HepG2 (cell line): ENCODE measurements around the gene GNAL. TPM values are rescaled to one million over a fixed set of nuclear protein-coding genes. Genes with fewer than 3 reads are reported as not detected.

Source experiments
- CTCF ChIP-seq: sonication (generic); formaldehyde crosslinking; IDR thresholded peaks from 2 replicates; pipeline ENCODE4 v1.5.0; 2020; ENCODE audit warnings: mild to moderate bottlenecking, missing genetic modification reagents, moderate library complexity
- DZIP1 ChIP-seq: sonication (generic); formaldehyde crosslinking; IDR thresholded peaks from 2 replicates; pipeline ENCODE4 v1.5.0; 2020; ENCODE audit warnings: mild to moderate bottlenecking, missing genetic modification reagents
- EED ChIP-seq: sonication (generic); formaldehyde crosslinking; IDR thresholded peaks from 2 replicates; pipeline ENCODE4 v1.5.0; 2020; ENCODE audit warnings: mild to moderate bottlenecking, missing genetic modification reagents
- ELF3 ChIP-seq: IDR thresholded peaks from 2 replicates; pipeline ENCODE4 v1.6.1; 2016; ENCODE audit warnings: missing genetic modification reagents, missing compliant biosample characterization
- ETV6 ChIP-seq: sonication (generic); formaldehyde crosslinking; conservative IDR thresholded peaks from 2 replicates; pipeline ENCODE4 v1.4.0; 2020; ENCODE audit warnings: missing genetic modification reagents
- FOXM1 ChIP-seq: sonication (generic); formaldehyde crosslinking; IDR thresholded peaks from 2 replicates; pipeline ENCODE4 v1.5.0; 2020; ENCODE audit warnings: missing genetic modification reagents
- FOXP1 ChIP-seq, 2 experiments: fragments of 450-650 bp in 1 of 2; IDR thresholded peaks; 2 replicates each; pipeline ENCODE4 v1.6.1; 2017 to 2018; ENCODE audit warnings: antibody characterized with exemption in 1 of 2
- FOXP4 ChIP-seq: sonication (generic); formaldehyde crosslinking; IDR thresholded peaks from 2 replicates; pipeline ENCODE4 v1.4.0; 2020; ENCODE audit warnings: missing genetic modification reagents
- GTF2F1 ChIP-seq: fragments of 150-350 bp; IDR thresholded peaks from 2 replicates; pipeline ENCODE4 v1.6.1; 2014; ENCODE audit warnings: low read length
- MED1 ChIP-seq: sonication (generic); formaldehyde crosslinking; IDR thresholded peaks from 2 replicates; pipeline ENCODE4 v1.4.0; 2020; ENCODE audit warnings: missing genetic modification reagents
- NR2F6 ChIP-seq, 2 experiments: IDR thresholded peaks; 2 replicates each; pipeline ENCODE4 v1.6.1; 2016; ENCODE audit warnings: antibody characterized with exemption in 1 of 2, mild to moderate bottlenecking in 1 of 2
- RBFOX2 ChIP-seq: fragments of 200-400 bp; formaldehyde crosslinking; IDR thresholded peaks from 2 replicates; pipeline ENCODE4 v1.6.1; 2017; ENCODE audit warnings: low read depth, mild to moderate bottlenecking, low read length
- SOX13 ChIP-seq, 3 experiments: fragments of 450-650 bp in 1 of 3; sonication (generic) in 1 of 3; formaldehyde crosslinking in 1 of 3; IDR thresholded peaks in 2 of 3; conservative IDR thresholded peaks in 1 of 3; 2 replicates each; pipeline versions ENCODE4 v1.5.0 to v1.6.1; 2016 to 2020; ENCODE audit warnings: antibody characterized with exemption in 1 of 3, mild to moderate bottlenecking in 1 of 3, missing compliant biosample characterization in 1 of 3, missing genetic modification reagents in 1 of 3, moderate library complexity in 1 of 3
- TOPORS ChIP-seq: sonication (generic); formaldehyde crosslinking; IDR thresholded peaks from 2 replicates; pipeline ENCODE4 v1.8.0; 2023; ENCODE audit warnings: mild to moderate bottlenecking, missing genetic modification reagents
- ZFAT ChIP-seq: sonication (generic); formaldehyde crosslinking; conservative IDR thresholded peaks from 2 replicates; pipeline ENCODE4 v1.8.1; 2023; ENCODE audit warnings: missing genetic modification reagents, inconsistent platforms
- ZFY ChIP-seq: sonication (generic); formaldehyde crosslinking; IDR thresholded peaks from 2 replicates; pipeline ENCODE4 v1.4.0; 2020; ENCODE audit warnings: missing genetic modification reagents
- ZKSCAN1 ChIP-seq: fragments of 150-350 bp; IDR thresholded peaks from 2 replicates; pipeline ENCODE4 v1.6.1; 2014; ENCODE audit warnings: low read length
- ZNF235 ChIP-seq: sonication (generic); formaldehyde crosslinking; IDR thresholded peaks from 2 replicates; pipeline ENCODE4 v1.8.1; 2023; ENCODE audit warnings: mild to moderate bottlenecking, missing genetic modification reagents, borderline replicate concordance
- ZNF431 ChIP-seq: sonication (generic); formaldehyde crosslinking; IDR thresholded peaks from 2 replicates; pipeline ENCODE4 v1.9.0; 2022; ENCODE audit warnings: missing genetic modification reagents, low read depth, mild to moderate bottlenecking, borderline replicate concordance
- ZNF776 ChIP-seq: sonication (generic); formaldehyde crosslinking; IDR thresholded peaks from 2 replicates; pipeline ENCODE4 v1.4.0; 2020; ENCODE audit warnings: mild to moderate bottlenecking, missing genetic modification reagents
- polyA plus RNA-seq, 8 experiments: library from polyadenylated mRNA; depleted of rRNA in 3 of 8; stranded (reverse) in 7 of 8; unstranded in 1 of 8; fragments of >200 nt; fragmentation: Illumina TruSeq in 4 of 8; extraction: Trizol in 4 of 8; gene quantifications; 2 replicates each; pipeline versions ENCODE4 v1.2.1 to v1.2.3, GENCODE V29; 2011 to 2016; ENCODE audit warnings: low read depth in 4 of 8, missing spikeins in 1 of 8, mixed read lengths in 1 of 8; ENCODE audit not compliant: insufficient read depth in 1 of 8
- total RNA-seq, 5 experiments: library from RNA; depleted of rRNA; stranded (reverse); fragments of >200 nt; fragmentation: Illumina TruSeq; extraction: Trizol; gene quantifications; 2 replicates each; pipeline ENCODE4 v1.2.3, GENCODE V29; 2016; ENCODE audit warnings: low read depth in 1 of 5
- TF ChIP-seq, protein P1 (sequence below): sonication (generic); formaldehyde crosslinking; IDR thresholded peaks from 2 replicates; pipeline ENCODE4 v1.5.1; 2020; ENCODE audit warnings: missing genetic modification reagents, mild to moderate bottlenecking, borderline replicate concordance
- TF ChIP-seq, protein P2 (sequence below): IDR thresholded peaks from 2 replicates; pipeline ENCODE4 v1.6.1; 2016

The GNAL gene
- total and polyA plus RNA-seq, 2 of the 13 experiments (the other 11 are each of a cell fraction or from before 2014, with no cell fraction given): 0.87 to 1.4 TPM

DNA sequence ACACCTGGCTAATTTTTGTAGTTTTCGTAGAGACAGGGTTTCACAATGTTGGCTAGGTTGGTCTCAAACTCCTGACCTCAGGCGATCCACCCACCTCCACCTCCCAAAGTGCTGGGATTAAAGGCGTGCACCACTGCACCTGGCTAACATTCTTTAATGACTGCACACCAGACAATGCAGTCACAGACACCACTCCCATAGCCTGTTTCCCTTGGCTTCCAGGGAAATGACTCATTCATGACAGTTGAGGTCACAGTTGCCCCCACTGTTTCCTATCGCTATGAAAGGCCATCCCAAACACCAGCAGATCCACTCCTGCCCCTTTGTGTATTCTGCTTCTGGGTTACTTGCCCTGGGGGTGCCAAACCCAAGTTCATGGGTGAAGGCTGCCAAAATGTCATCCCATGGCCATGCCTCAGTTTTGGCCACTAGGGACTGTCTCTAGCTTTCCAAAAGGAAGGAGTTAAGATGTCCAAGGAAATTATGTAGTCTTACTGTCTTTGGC is 170.9 kb downstream of the GNAL start (continued):
- TF ChIP-seq, protein P1, sequence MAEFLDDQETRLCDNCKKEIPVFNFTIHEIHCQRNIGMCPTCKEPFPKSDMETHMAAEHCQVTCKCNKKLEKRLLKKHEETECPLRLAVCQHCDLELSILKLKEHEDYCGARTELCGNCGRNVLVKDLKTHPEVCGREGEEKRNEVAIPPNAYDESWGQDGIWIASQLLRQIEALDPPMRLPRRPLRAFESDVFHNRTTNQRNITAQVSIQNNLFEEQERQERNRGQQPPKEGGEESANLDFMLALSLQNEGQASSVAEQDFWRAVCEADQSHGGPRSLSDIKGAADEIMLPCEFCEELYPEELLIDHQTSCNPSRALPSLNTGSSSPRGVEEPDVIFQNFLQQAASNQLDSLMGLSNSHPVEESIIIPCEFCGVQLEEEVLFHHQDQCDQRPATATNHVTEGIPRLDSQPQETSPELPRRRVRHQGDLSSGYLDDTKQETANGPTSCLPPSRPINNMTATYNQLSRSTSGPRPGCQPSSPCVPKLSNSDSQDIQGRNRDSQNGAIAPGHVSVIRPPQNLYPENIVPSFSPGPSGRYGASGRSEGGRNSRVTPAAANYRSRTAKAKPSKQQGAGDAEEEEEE (CRISPR knock-in tag): no peak
- TF ChIP-seq ETV6 (CRISPR knock-in tag): no peak
- no peak for TF ChIP-seq GTF2F1
- no peak for TF ChIP-seq SOX13 (IDR thresholded peaks at IDR 0.05)
- peak in 1 of 2 experiments; percentile 48; a peak in 1 of 4 replicates for TF ChIP-seq SOX13 (CRISPR knock-in tag; conservative IDR thresholded peaks at IDR 0.05 in 1 of 2, IDR thresholded peaks at IDR 0.05 in 1 of 2)
- TF ChIP-seq CTCF (CRISPR knock-in tag): 0 out of 2 replicates have a peak, but pooled peaks have one; percentile 14
- no peak for TF ChIP-seq DZIP1 (CRISPR knock-in tag)
- TF ChIP-seq RBFOX2: no peak
- no peak for TF ChIP-seq ZFAT
- no peak for TF ChIP-seq EED (CRISPR knock-in tag)
- TF ChIP-seq FOXP4 (CRISPR knock-in tag): 0 out of 2 replicates have a peak, but pooled peaks have one; percentile 24
- TF ChIP-seq FOXP1 (IDR thresholded peaks at IDR 0.05): no peak
- TF ChIP-seq FOXP1 (CRISPR knock-in tag; IDR thresholded peaks at IDR 0.05): no peak
- no peak; the same call in 1 of the 2 replicates for TF ChIP-seq NR2F6 (IDR thresholded peaks at IDR 0.05)
- peak; percentile 75 for TF ChIP-seq NR2F6 (CRISPR knock-in tag; IDR thresholded peaks at IDR 0.05)
- no peak for TF ChIP-seq ZNF235 (CRISPR knock-in tag)
- TF ChIP-seq ZFY (CRISPR knock-in tag): no peak
- TF ChIP-seq ZNF776 (CRISPR knock-in tag): no peak
- TF ChIP-seq MED1: peak; percentile 50; the same call in 1 of the 2 replicates
- peak; percentile 40; the same call in 1 of the 2 replicates for TF ChIP-seq ELF3 (CRISPR knock-in tag)
- TF ChIP-seq ZKSCAN1: no peak
- TF ChIP-seq ZNF431 (CRISPR knock-in tag): no peak
- TF ChIP-seq, protein P2, sequence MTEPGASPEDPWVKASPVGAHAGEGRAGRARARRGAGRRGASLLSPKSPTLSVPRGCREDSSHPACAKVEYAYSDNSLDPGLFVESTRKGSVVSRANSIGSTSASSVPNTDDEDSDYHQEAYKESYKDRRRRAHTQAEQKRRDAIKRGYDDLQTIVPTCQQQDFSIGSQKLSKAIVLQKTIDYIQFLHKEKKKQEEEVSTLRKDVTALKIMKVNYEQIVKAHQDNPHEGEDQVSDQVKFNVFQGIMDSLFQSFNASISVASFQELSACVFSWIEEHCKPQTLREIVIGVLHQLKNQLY (CRISPR knock-in tag): 0 out of 2 replicates have a peak, but pooled peaks have one; percentile 21
- TF ChIP-seq TOPORS (CRISPR knock-in tag): no peak
- TF ChIP-seq FOXM1 (CRISPR knock-in tag): no peak
